ENCODE measurements around the gene RPL15. TPM values are rescaled to one million over a fixed set of nuclear protein-coding genes. Genes with fewer than 3 reads are reported as not detected.

RPL15 gene
- total and polyA plus RNA-seq, 4 donors = 604 to 1,364 (median 1,055) TPM

DNA sequence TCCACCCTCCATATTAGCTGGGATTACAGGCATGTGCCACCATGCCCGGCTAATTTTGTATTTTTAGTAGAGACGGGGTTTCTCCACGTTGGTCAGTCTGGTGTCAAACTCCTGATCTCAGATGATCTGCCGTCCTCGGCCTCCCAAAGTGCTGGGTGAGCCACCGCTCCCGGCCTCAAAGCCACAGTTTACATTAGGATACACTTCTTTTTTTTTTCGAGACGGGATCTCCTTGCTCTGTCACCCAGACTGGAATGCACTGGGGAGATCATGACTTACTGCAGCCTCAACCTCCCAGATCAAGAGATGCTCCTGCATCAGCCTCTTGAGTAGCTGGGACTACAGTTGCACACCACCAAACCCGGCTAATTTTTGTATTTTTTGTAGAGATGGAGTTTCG is 25.6 kb downstream of the RPL15 start:
- 95% methylated on average over 11 of the region's 11 CpGs for WGBS
- TF ChIP-seq, protein P1, sequence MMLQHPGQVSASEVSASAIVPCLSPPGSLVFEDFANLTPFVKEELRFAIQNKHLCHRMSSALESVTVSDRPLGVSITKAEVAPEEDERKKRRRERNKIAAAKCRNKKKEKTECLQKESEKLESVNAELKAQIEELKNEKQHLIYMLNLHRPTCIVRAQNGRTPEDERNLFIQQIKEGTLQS (IDR thresholded peaks at IDR 0.05) = no peak
- TF ChIP-seq JUND (IDR thresholded peaks at IDR 0.05) (no peak), RXRA (IDR thresholded peaks at IDR 0.05) (no peak), TAF1 (conservative IDR thresholded peaks at IDR 0.05) (no peak), HNF4A (conservative IDR thresholded peaks at IDR 0.05) (no peak), EGR1 (IDR thresholded peaks at IDR 0.05; ENCODE audit: low read depth in 2 of 2) (no peak), GABPA (IDR thresholded peaks at IDR 0.05 in 1 of 2, conservative IDR thresholded peaks at IDR 0.05 in 1 of 2) (no peak)
- H3K4me1 ChIP-seq (ENCODE audit: control insufficient read depth in 4 of 4, insufficient read depth in 4 of 4, low read length in 3 of 4) = peaks cover under 1 to 22% (median 17%) of the 10 kb centered on the region in 4 donors

DNA sequence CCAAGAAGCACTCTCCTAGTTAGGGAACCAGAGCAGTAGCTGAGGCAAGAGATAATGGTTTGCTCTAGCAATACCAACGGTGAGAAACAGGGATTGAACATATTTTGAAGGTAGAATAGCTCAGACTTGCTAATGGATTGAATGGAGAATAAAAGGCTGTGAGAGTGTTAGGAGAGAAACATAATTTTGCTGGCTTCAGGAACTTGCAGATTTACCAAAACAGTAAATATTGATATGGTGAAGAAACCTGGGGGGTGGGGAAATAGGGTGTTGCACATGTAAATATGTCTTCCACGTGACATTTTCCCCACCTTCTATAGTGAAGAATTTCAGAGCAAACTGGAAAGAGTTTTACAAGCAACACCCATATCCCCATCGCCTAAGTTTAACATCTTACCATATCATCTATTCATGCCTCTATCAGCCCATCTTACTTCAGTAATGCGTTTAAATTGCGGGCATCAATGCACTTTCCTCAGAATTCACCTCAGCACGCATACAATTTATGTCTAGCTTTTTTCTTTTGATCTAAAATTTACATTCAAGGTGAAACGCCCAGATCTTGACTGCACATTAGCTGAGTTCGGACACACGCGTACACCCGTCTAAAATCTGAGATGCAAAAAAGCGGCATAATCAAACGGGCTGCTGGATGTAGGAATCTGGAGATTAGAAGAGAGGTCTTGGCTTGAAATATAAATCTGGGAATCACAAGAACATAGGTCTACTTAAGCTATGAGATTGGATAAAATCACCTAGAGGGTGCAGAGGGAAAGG is 27.3 kb downstream of the RPL15 start:
- 9% methylated on average over 13 of the region's 13 CpGs for WGBS
- H3K9ac ChIP-seq (ENCODE audit: low read depth in 1 of 2, low read length in 2 of 2) = peak overlapping the region in 1 of 2 donors; percentile 19

More for the DNA sequence above, 25.6 kb downstream of the RPL15 start:
- no peak overlapping the region for H3K27ac ChIP-seq (ENCODE audit: low read depth in 1 of 2, low read length in 2 of 2)
- H3K4me3 ChIP-seq (ENCODE audit: low read depth in 1 of 3, low read length in 3 of 3) = no peak overlapping the region
- no peaks in the 10 kb centered on the region for H3K36me3 ChIP-seq (ENCODE audit: control insufficient read depth in 4 of 4, insufficient read depth in 3 of 4, low read depth in 1 of 4, low read length in 3 of 4)
- no peaks in the 10 kb centered on the region for H3K27me3 ChIP-seq (ENCODE audit: control insufficient read depth in 4 of 4, insufficient read depth in 4 of 4, low read length in 3 of 4)
- DNase-seq (ENCODE audit: low spot score) = no peak
- H3K9ac ChIP-seq (ENCODE audit: low read depth in 1 of 2, low read length in 2 of 2) = no peak overlapping the region
- peaks cover 0 to 2% (median 0%) of the 10 kb centered on the region in 4 donors for H3K9me3 ChIP-seq (ENCODE audit: control insufficient read depth in 4 of 4, low read length in 3 of 4)

More for the DNA sequence above, 27.3 kb downstream of the RPL15 start:
- no peak for DNase-seq (ENCODE audit: low spot score)
- Histone ChIP-seq H3K27ac (ENCODE audit: low read depth in 1 of 2, low read length in 2 of 2) (no peak overlapping the region), H3K4me1 (ENCODE audit: control insufficient read depth in 4 of 4, insufficient read depth in 4 of 4, low read length in 3 of 4) (peaks cover 5 to 36% (median 29%) of the 10 kb centered on the region in 4 donors), H3K36me3 (ENCODE audit: control insufficient read depth in 4 of 4, insufficient read depth in 3 of 4, low read depth in 1 of 4, low read length in 3 of 4) (no peaks in the 10 kb centered on the region), H3K4me3 (ENCODE audit: low read depth in 1 of 3, low read length in 3 of 3) (peak overlapping the region; percentile 51 to 94 (median 84)), H3K27me3 (ENCODE audit: control insufficient read depth in 4 of 4, insufficient read depth in 4 of 4, low read length in 3 of 4) (no peaks in the 10 kb centered on the region), H3K9me3 (ENCODE audit: control insufficient read depth in 4 of 4, low read length in 3 of 4) (no peaks in the 10 kb centered on the region)
- TF ChIP-seq EGR1 (IDR thresholded peaks at IDR 0.05; ENCODE audit: low read depth in 2 of 2) (no peak), JUND (IDR thresholded peaks at IDR 0.05) (no peak), HNF4A (conservative IDR thresholded peaks at IDR 0.05) (no peak), HNF4G (IDR thresholded peaks at IDR 0.05) (no peak), SP1 (IDR thresholded peaks at IDR 0.05) (no peak)
- TF ChIP-seq, protein P2, sequence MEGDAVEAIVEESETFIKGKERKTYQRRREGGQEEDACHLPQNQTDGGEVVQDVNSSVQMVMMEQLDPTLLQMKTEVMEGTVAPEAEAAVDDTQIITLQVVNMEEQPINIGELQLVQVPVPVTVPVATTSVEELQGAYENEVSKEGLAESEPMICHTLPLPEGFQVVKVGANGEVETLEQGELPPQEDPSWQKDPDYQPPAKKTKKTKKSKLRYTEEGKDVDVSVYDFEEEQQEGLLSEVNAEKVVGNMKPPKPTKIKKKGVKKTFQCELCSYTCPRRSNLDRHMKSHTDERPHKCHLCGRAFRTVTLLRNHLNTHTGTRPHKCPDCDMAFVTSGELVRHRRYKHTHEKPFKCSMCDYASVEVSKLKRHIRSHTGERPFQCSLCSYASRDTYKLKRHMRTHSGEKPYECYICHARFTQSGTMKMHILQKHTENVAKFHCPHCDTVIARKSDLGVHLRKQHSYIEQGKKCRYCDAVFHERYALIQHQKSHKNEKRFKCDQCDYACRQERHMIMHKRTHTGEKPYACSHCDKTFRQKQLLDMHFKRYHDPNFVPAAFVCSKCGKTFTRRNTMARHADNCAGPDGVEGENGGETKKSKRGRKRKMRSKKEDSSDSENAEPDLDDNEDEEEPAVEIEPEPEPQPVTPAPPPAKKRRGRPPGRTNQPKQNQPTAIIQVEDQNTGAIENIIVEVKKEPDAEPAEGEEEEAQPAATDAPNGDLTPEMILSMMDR (IDR thresholded peaks at IDR 0.05; ENCODE audit: low read depth, low read length, missing input control) = no peak
- TF ChIP-seq, protein P3, sequence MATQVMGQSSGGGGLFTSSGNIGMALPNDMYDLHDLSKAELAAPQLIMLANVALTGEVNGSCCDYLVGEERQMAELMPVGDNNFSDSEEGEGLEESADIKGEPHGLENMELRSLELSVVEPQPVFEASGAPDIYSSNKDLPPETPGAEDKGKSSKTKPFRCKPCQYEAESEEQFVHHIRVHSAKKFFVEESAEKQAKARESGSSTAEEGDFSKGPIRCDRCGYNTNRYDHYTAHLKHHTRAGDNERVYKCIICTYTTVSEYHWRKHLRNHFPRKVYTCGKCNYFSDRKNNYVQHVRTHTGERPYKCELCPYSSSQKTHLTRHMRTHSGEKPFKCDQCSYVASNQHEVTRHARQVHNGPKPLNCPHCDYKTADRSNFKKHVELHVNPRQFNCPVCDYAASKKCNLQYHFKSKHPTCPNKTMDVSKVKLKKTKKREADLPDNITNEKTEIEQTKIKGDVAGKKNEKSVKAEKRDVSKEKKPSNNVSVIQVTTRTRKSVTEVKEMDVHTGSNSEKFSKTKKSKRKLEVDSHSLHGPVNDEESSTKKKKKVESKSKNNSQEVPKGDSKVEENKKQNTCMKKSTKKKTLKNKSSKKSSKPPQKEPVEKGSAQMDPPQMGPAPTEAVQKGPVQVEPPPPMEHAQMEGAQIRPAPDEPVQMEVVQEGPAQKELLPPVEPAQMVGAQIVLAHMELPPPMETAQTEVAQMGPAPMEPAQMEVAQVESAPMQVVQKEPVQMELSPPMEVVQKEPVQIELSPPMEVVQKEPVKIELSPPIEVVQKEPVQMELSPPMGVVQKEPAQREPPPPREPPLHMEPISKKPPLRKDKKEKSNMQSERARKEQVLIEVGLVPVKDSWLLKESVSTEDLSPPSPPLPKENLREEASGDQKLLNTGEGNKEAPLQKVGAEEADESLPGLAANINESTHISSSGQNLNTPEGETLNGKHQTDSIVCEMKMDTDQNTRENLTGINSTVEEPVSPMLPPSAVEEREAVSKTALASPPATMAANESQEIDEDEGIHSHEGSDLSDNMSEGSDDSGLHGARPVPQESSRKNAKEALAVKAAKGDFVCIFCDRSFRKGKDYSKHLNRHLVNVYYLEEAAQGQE (IDR thresholded peaks at IDR 0.05) = no peak
- TF ChIP-seq, protein P4, sequence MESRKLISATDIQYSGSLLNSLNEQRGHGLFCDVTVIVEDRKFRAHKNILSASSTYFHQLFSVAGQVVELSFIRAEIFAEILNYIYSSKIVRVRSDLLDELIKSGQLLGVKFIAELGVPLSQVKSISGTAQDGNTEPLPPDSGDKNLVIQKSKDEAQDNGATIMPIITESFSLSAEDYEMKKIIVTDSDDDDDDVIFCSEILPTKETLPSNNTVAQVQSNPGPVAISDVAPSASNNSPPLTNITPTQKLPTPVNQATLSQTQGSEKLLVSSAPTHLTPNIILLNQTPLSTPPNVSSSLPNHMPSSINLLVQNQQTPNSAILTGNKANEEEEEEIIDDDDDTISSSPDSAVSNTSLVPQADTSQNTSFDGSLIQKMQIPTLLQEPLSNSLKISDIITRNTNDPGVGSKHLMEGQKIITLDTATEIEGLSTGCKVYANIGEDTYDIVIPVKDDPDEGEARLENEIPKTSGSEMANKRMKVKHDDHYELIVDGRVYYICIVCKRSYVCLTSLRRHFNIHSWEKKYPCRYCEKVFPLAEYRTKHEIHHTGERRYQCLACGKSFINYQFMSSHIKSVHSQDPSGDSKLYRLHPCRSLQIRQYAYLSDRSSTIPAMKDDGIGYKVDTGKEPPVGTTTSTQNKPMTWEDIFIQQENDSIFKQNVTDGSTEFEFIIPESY (IDR thresholded peaks at IDR 0.05) = no peak

All from liver (tissue), 9 donors.